ENCODE data around the gene FAM241B. TPM values are rescaled to one million over a fixed set of nuclear protein-coding genes. Genes with fewer than 3 reads are reported as not detected.
A peak's percentile ranks its signal among the peaks of the same experiment; 100 is the strongest.

Gene FAM241B
- total RNA-seq, 1 donor from 2014 or later = 2.6 TPM

DNA sequence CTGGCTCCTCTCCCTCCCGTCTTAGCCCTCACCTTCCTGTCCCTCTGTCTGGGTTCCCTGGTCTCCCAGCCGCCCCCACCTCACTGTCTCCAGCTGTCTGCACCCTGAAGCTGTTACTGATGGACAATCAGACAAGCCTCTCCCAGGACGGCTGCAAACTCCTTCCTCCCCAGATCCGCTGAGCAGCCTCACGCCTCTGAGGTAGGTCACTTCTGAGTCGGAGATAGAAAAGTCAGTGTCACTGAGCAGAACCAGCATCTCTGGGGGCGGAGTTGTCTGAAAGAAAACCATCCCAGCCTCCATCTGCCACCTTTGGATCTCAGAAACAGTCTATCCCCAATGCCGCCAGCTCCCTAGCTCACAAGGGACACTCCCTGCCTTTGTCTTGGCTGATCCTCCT is 27.4 kb downstream of the FAM241B start:
- Mint-ChIP-seq H3K36me3 (no peaks in the 10 kb centered on the region), H3K9me3 (no peaks in the 10 kb centered on the region), H3K27ac (peak overlapping the region; percentile 48), H3K4me3 (no peak overlapping the region), H3K27me3 (ENCODE audit: insufficient read depth, low read depth) (peaks cover 6% of the 10 kb centered on the region), H3K4me1 (peaks cover 46% of the 10 kb centered on the region)
- no peaks in the 10 kb centered on the region for H3K36me3 ChIP-seq
- no peaks in the 10 kb centered on the region for H3K9me3 ChIP-seq (ENCODE audit: low read depth)
- no peaks in the 10 kb centered on the region for H3K27me3 ChIP-seq
- no peak overlapping the region for H3K27ac ChIP-seq
- TF ChIP-seq, protein P1, sequence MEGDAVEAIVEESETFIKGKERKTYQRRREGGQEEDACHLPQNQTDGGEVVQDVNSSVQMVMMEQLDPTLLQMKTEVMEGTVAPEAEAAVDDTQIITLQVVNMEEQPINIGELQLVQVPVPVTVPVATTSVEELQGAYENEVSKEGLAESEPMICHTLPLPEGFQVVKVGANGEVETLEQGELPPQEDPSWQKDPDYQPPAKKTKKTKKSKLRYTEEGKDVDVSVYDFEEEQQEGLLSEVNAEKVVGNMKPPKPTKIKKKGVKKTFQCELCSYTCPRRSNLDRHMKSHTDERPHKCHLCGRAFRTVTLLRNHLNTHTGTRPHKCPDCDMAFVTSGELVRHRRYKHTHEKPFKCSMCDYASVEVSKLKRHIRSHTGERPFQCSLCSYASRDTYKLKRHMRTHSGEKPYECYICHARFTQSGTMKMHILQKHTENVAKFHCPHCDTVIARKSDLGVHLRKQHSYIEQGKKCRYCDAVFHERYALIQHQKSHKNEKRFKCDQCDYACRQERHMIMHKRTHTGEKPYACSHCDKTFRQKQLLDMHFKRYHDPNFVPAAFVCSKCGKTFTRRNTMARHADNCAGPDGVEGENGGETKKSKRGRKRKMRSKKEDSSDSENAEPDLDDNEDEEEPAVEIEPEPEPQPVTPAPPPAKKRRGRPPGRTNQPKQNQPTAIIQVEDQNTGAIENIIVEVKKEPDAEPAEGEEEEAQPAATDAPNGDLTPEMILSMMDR (IDR thresholded peaks at IDR 0.05) = no peak
- no peak for TF ChIP-seq EZH2phosphoT487 (IDR thresholded peaks at IDR 0.05)
- no peak for TF ChIP-seq EZH2 (IDR thresholded peaks at IDR 0.05)
- no peak overlapping the region for H2AFZ ChIP-seq (replicated peaks)
- no peak overlapping the region for H3K9ac ChIP-seq
- no peaks in the 10 kb centered on the region for H3F3A ChIP-seq (ENCODE audit: low read depth)
- DNase-seq (ENCODE audit: low spot score) = no peak
- H3K79me2 ChIP-seq (ENCODE audit: low read depth) = no peaks in the 10 kb centered on the region
- no peak overlapping the region for H3K4me2 ChIP-seq
- H4K20me1 ChIP-seq (ENCODE audit: low read depth) = no peaks in the 10 kb centered on the region
- H3K4me3 ChIP-seq = no peak overlapping the region
- peaks cover 29% of the 10 kb centered on the region for H3K4me1 ChIP-seq

DNA sequence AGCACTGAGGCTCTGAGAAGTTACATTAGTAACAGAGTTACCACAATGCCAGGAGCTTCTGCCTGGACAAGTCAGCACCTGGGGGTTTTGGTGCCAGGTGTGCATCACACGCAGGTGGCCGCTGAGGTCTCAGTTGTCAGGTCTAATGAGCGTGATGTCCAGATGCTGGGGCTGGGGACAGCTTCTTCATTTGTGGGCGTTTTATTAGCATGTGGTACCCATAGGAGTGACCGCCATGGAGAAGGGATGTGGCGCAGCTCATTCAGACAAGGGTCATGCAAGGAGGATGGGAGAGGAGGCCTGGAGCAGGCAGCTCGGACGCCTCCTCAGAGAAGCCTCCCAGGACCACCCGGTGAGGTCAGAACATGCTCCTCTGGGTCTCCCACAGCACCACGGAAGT is 27.8 kb downstream of the FAM241B start:
- Histone ChIP-seq H3K4me1 (peaks cover 29% of the 10 kb centered on the region), H3F3A (ENCODE audit: low read depth) (no peaks in the 10 kb centered on the region), H3K79me2 (ENCODE audit: low read depth) (no peaks in the 10 kb centered on the region), H3K27ac (no peak overlapping the region), H4K20me1 (ENCODE audit: low read depth) (no peaks in the 10 kb centered on the region), H3K36me3 (no peaks in the 10 kb centered on the region), H3K4me2 (no peak overlapping the region), H3K9ac (no peak overlapping the region), H2AFZ (replicated peaks) (no peak overlapping the region), H3K9me3 (ENCODE audit: low read depth) (no peaks in the 10 kb centered on the region), H3K4me3 (no peak overlapping the region), H3K27me3 (no peaks in the 10 kb centered on the region)
- H3K27ac Mint-ChIP-seq = no peak overlapping the region
- no peaks in the 10 kb centered on the region for H3K36me3 Mint-ChIP-seq
- DNase-seq (ENCODE audit: low spot score) = no peak
- TF ChIP-seq EZH2 (IDR thresholded peaks at IDR 0.05) (no peak), EZH2phosphoT487 (IDR thresholded peaks at IDR 0.05) (no peak)
- TF ChIP-seq, protein P1 (IDR thresholded peaks at IDR 0.05) = no peak
- H3K27me3 Mint-ChIP-seq (ENCODE audit: insufficient read depth, low read depth) = peaks cover 6% of the 10 kb centered on the region
- H3K9me3 Mint-ChIP-seq = no peaks in the 10 kb centered on the region
- peaks cover 46% of the 10 kb centered on the region for H3K4me1 Mint-ChIP-seq
- no peak overlapping the region for H3K4me3 Mint-ChIP-seq

DNA sequence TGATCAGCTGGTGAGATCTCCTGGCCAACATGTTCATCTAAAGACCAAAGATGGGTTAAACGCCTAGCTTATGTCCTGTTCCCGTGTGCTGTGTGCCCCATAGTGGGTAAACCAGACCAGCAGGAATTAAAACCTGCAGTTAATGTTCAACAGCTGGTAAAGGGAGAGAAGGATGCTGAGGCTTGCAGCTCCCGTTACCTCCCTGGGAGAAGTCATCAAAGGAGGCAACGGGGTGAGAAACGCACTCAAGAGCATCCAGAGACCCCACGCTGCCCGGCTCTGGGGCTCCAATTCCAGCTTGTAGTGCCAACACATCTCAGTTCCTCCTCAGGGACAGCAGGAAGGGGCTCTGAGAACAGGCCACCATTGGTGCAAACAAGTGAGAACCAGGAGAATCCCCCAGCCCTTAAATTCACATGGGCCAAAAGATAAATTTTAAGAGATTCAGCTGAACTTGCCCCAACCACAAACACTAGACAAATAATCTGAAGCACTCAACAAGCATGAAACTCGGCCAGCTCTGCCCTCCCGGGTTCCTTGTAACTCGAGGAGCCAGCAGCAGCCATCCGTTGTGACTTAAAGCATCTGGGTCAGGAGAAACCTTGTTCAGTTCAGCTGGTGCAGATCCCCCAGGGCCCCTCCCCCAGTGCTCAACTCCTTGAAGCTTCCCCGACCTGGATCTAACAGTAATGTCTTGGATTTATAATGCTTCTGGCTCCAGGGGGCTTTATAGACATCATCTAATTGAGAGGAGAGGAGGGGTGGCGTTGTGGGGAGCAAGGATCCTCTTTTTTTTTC is 29.4 kb downstream of the FAM241B start:
- H3K4me1 ChIP-seq = peaks cover 29% of the 10 kb centered on the region
- Mint-ChIP-seq H3K4me3 (no peak overlapping the region), H3K27ac (no peak overlapping the region), H3K36me3 (no peaks in the 10 kb centered on the region), H3K4me1 (peaks cover 45% of the 10 kb centered on the region), H3K27me3 (ENCODE audit: insufficient read depth, low read depth) (peaks cover 15% of the 10 kb centered on the region), H3K9me3 (no peaks in the 10 kb centered on the region)
- H3F3A ChIP-seq (ENCODE audit: low read depth) = no peaks in the 10 kb centered on the region
- no peak overlapping the region for H3K27ac ChIP-seq
- TF ChIP-seq EZH2 (IDR thresholded peaks at IDR 0.05) (no peak), EZH2phosphoT487 (IDR thresholded peaks at IDR 0.05) (no peak)
- TF ChIP-seq, protein P1 (IDR thresholded peaks at IDR 0.05) = no peak
- H3K9ac ChIP-seq = no peak overlapping the region
- H4K20me1 ChIP-seq (ENCODE audit: low read depth) = no peaks in the 10 kb centered on the region
- H3K27me3 ChIP-seq = no peaks in the 10 kb centered on the region
- H3K9me3 ChIP-seq (ENCODE audit: low read depth) = no peaks in the 10 kb centered on the region
- H3K36me3 ChIP-seq = no peaks in the 10 kb centered on the region
- no peaks in the 10 kb centered on the region for H3K79me2 ChIP-seq (ENCODE audit: low read depth)
- no peak overlapping the region for H3K4me3 ChIP-seq
- no peak for DNase-seq (ENCODE audit: low spot score)
- no peak overlapping the region for H3K4me2 ChIP-seq
- no peak overlapping the region for H2AFZ ChIP-seq (replicated peaks)
